MM.1S (cell line): ENCODE data around the gene FAM162B.

Experiments
- CTCF ChIP-seq: fragments of 300-600 bp; sonication (generic); IDR thresholded peaks from 2 replicates; pipeline ENCODE4 v1.5.1; 2016; ENCODE audit warnings: antibody characterized with exemption, low read length, mixed read lengths
- EZH2 ChIP-seq: fragments of 300-600 bp; sonication (generic); optimal IDR thresholded peaks from 2 replicates; pipeline ENCODE3; 2017; ENCODE audit warnings: low read depth, mild to moderate bottlenecking, antibody characterized with exemption, low read length, mixed read lengths

GRCh38 chr6:116741571-116741970, 23.9 kb downstream of the FAM162B start:
- no peak for TF ChIP-seq CTCF
- no peak for TF ChIP-seq EZH2
